ENCODE measurements around the gene TMCC2. TPM values are rescaled to one million over a fixed set of nuclear protein-coding genes. Genes with fewer than 3 reads are reported as not detected.

TMCC2 gene
- total and polyA plus RNA-seq, 2 donors (not counting 1 experiment from before 2014, with no cell fraction given) = 2.0 to 4.0 TPM

- ATAC-seq (ENCODE audit: low read depth) = peak; percentile 72
- H3K9me3 ChIP-seq (ENCODE audit: control extremely low read depth in 1 of 3, control insufficient read depth in 2 of 3, insufficient read depth in 1 of 3, low read length in 2 of 3) = peaks cover 0 to 8% (median 0%) of the 10 kb centered on the region in 3 donors
- 24% methylated on average over 4 of the region's 8 CpGs for WGBS (ENCODE audit: insufficient coverage)
- DNase-seq = peak; percentile 97
- CTCF ChIA-PET = interaction anchor here (0.8 to 56.6 kb wide), 13 partner anchors 8 to 481 kb away, joined by 3 to 2421 read pairs (median 5); partner anchors contain the start of gene NUAK2
- no peak overlapping the region for H2AFZ ChIP-seq (ENCODE audit: insufficient read depth, low read depth, low read length, poor library complexity, severe bottlenecking)
- H3K27ac Mint-ChIP-seq = peak overlapping the region; percentile 92
- POLR2A ChIA-PET = interaction anchor here (0.6 to 9.8 kb wide), 8 partner anchors 10 to 766 kb away, joined by 3 to 372 read pairs (median 5); partner anchors contain the start of genes CDK18 and NUAK2
- no peaks in the 10 kb centered on the region for H3K27me3 Mint-ChIP-seq
- peaks cover 83% of the 10 kb centered on the region for H3K4me1 Mint-ChIP-seq
- TF ChIP-seq EZH2 (IDR thresholded peaks at IDR 0.05; ENCODE audit: borderline replicate concordance, insufficient read depth, low read depth, low read length, poor library complexity, severe bottlenecking) = no peak
- no peak for TF ChIP-seq CTCF (IDR thresholded peaks at IDR 0.05)
- no peaks in the 10 kb centered on the region for H3K36me3 ChIP-seq (replicated peaks in 1 of 2; ENCODE audit: control extremely low read depth in 1 of 2, control insufficient read depth in 1 of 2, extremely low read depth in 1 of 2, insufficient read depth in 2 of 2, low read length in 1 of 2)
- H3K4me2 ChIP-seq (replicated peaks; ENCODE audit: low read depth, low read length, poor library complexity, severe bottlenecking) = peak overlapping the region; percentile 82
- peak overlapping the region; percentile 74 for H3K4me3 Mint-ChIP-seq
- H3K79me2 ChIP-seq (ENCODE audit: control insufficient read depth, insufficient read depth, low read length) = peaks cover 27% of the 10 kb centered on the region
- no peaks in the 10 kb centered on the region for H3K27me3 ChIP-seq (replicated peaks in 1 of 4; ENCODE audit: control extremely low read depth in 1 of 4, control insufficient read depth in 3 of 4, insufficient read depth in 4 of 4, low read length in 3 of 4)
- no peaks in the 10 kb centered on the region for H4K20me1 ChIP-seq (ENCODE audit: control insufficient read depth, insufficient read depth, low read length, poor library complexity, severe bottlenecking)
- H3K4me1 ChIP-seq (ENCODE audit: control insufficient read depth in 2 of 2, insufficient read depth in 2 of 2, low read length in 2 of 2) = peaks cover 87 to 96% of the 10 kb centered on the region in 2 donors
- H3K9me3 Mint-ChIP-seq (ENCODE audit: insufficient read depth) = no peaks in the 10 kb centered on the region
- peak overlapping the region in 4 of 5 experiments; percentile 10 to 45 (median 29) for H3K4me3 ChIP-seq (ENCODE audit: control extremely low read depth in 1 of 5, extremely low read depth in 1 of 5, insufficient read depth in 1 of 5, low read depth in 2 of 5, low read length in 4 of 5)
- peak overlapping the region; percentile 94 for H3K27ac ChIP-seq (ENCODE audit: low read length in 2 of 2)
- H3K9ac ChIP-seq (ENCODE audit: low read length) = peak overlapping the region; percentile 49
- intact Hi-C loops (cut with micrococcal nuclease) = loop anchor here (1.0 to 10.0 kb wide), 8 partner anchors 13 to 2001 kb away; partner anchors contain the start of genes NUAK2 and RHEX
These were observed 60.2 kb downstream of the TMCC2 start for GRCh38 chr1:205287767-205288559.
